Thyroid gland (tissue), 4 donors: ENCODE results near the gene SMPD1. TPM values are rescaled to one million over a fixed set of nuclear protein-coding genes. Genes with fewer than 3 reads are reported as not detected.

Experiments used
- DNase-seq, 2 donors: peaks; one replicate each; pipeline ENCODE4 v3.0.0-alpha.2; 2019
- H3K27ac ChIP-seq, 3 donors: fragments of 200-600 bp; sonication (generic); 1 replicate in 2 of 3; 2 replicates in 1 of 3; pipeline ENCODE4 v1.5.1; 2016 to 2019; ENCODE audit warnings: mild to moderate bottlenecking in 1 of 3, moderate library complexity in 1 of 3
- H3K27me3 ChIP-seq: fragments of 200-600 bp; sonication (generic); one replicate; pipeline ENCODE4 v1.5.1; 2019
- H3K36me3 ChIP-seq, 2 donors: fragments of 200-600 bp; sonication (generic); one replicate each; pipeline ENCODE4 v1.5.1; 2016 to 2019
- H3K4me1 ChIP-seq, 2 donors: fragments of 200-600 bp; sonication (generic); one replicate each; pipeline ENCODE4 v1.5.1; 2017 to 2019
- H3K4me3 ChIP-seq, 3 donors: fragments of 200-600 bp; sonication (generic); replicated peaks in 1 of 3; 1 replicate in 2 of 3; 2 replicates in 1 of 3; pipeline ENCODE4 v1.5.1; 2016; ENCODE audit warnings: mild to moderate bottlenecking in 1 of 3
- H3K9me3 ChIP-seq: fragments of 200-600 bp; sonication (generic); one replicate; pipeline ENCODE4 v1.5.1; 2017
- POLR2A ChIP-seq, 2 donors: fragments of 450-650 bp; IDR thresholded peaks; one replicate each; pipeline ENCODE4 v1.6.1; 2017; ENCODE audit warnings: antibody characterized with exemption in 2 of 2, mild to moderate bottlenecking in 2 of 2, moderate library complexity in 1 of 2
- WGBS, 2 donors: methylation state at CpG; one replicate each; pipeline ENCODE4 v1.1.5; 2017; 5-methylcytosine and 5-hydroxymethylcytosine counted together
- intact Hi-C: fragments of 100-400 bp; cut with DNase I; formaldehyde crosslinking; loops from one replicate; pipeline ENCODE4 v1.15.1; 2023
- total RNA-seq, 4 donors: library from RNA; depleted of rRNA; stranded (reverse); fragments of >200 nt; gene quantifications; one replicate each; pipeline ENCODE4 v1.2.3, GENCODE V29; 2016
- TF ChIP-seq, protein P1 (sequence below), 6 experiments: fragments of 200-600 bp in 3 of 6; fragments of 450-650 bp in 3 of 6; sonication (generic) in 3 of 6; IDR thresholded peaks; one replicate each; pipeline ENCODE4 v1.5.1; 2016 to 2019; ENCODE audit warnings: antibody characterized with exemption in 6 of 6, mild to moderate bottlenecking in 2 of 6, inconsistent platforms in 1 of 6, moderate library complexity in 1 of 6

Gene SMPD1
- total RNA-seq, 4 donors from 2014 or later, result 39.6 to 82.4 (median 57.6) TPM

GRCh38 chr11:6443269-6444003 is 53.2 kb downstream of the SMPD1 start:
- intact Hi-C loops, result loop anchor here (2.0 kb wide), 1 partner anchor 63 kb away; no protein-coding TSS in a partner anchor
- TF ChIP-seq POLR2A (IDR thresholded peaks at IDR 0.05), result no peak
- TF ChIP-seq, protein P1, sequence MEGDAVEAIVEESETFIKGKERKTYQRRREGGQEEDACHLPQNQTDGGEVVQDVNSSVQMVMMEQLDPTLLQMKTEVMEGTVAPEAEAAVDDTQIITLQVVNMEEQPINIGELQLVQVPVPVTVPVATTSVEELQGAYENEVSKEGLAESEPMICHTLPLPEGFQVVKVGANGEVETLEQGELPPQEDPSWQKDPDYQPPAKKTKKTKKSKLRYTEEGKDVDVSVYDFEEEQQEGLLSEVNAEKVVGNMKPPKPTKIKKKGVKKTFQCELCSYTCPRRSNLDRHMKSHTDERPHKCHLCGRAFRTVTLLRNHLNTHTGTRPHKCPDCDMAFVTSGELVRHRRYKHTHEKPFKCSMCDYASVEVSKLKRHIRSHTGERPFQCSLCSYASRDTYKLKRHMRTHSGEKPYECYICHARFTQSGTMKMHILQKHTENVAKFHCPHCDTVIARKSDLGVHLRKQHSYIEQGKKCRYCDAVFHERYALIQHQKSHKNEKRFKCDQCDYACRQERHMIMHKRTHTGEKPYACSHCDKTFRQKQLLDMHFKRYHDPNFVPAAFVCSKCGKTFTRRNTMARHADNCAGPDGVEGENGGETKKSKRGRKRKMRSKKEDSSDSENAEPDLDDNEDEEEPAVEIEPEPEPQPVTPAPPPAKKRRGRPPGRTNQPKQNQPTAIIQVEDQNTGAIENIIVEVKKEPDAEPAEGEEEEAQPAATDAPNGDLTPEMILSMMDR (IDR thresholded peaks at IDR 0.05), result peak; percentile 15 to 84 (median 68)
- DNase-seq, result peak; percentile 48 to 51

More at GRCh38 chr11:6443269-6444003, 53.2 kb downstream of the SMPD1 start:
- Histone ChIP-seq H3K4me3 (no peak overlapping the region), H3K4me1 (no peaks in the 10 kb centered on the region), H3K9me3 (no peaks in the 10 kb centered on the region), H3K27ac (no peak overlapping the region), H3K36me3 (no peaks in the 10 kb centered on the region), H3K27me3 (no peaks in the 10 kb centered on the region)
- 24 to 25% methylated on average over 5 of the region's 5 CpGs for WGBS, 2 donors

Other genes with a start within 250 kb of the SMPD1 start
- gene OR52B2, start 220.1 kb upstream of the SMPD1 start, total RNA-seq, result under 1 TPM in 1 of 4 donors, not detected in 3; 0.33 TPM
- gene OR52W1, start 191.2 kb upstream of the SMPD1 start, total RNA-seq, result not detected
- gene C11orf42, start 184.9 kb upstream of the SMPD1 start, total RNA-seq, result not detected
- 10 to 100 TPM; 37.1 to 60.8 (median 43.6) TPM for gene FHIP1B, start 155.8 kb upstream of the SMPD1 start, total RNA-seq
- under 1 TPM in 2 of 4 donors, not detected in 2; 0.39 to 0.67 TPM for gene CNGA4, start 151.4 kb upstream of the SMPD1 start, total RNA-seq
- 1 to 10 TPM in 1 of 4 donors, not detected in 3; 1.0 TPM for gene CCKBR, start 130.6 kb upstream of the SMPD1 start, total RNA-seq
- 10 to 100 TPM; 18.6 to 36.5 (median 30.1) TPM for gene CAVIN3, start 70.0 kb upstream of the SMPD1 start, total RNA-seq
- gene APBB1, start 28.6 kb downstream of the SMPD1 start, total RNA-seq, result 10 to 100 TPM; 36.4 to 54.1 (median 45.4) TPM
- under 1 TPM in 2 of 4 donors, not detected in 2; 0.33 to 0.67 TPM for gene HPX, start 50.5 kb downstream of the SMPD1 start, total RNA-seq
- gene TRIM3, start 83.5 kb downstream of the SMPD1 start, total RNA-seq, result 10 to 100 TPM; 11.0 to 20.8 (median 14.6) TPM
- 100 to 1,000 TPM in 2 of 4 donors, 10 to 100 TPM in 2; 86.7 to 124 (median 96.2) TPM for gene ARFIP2, start 90.9 kb downstream of the SMPD1 start, total RNA-seq
- 10 to 100 TPM; 42.1 to 72.0 (median 56.3) TPM for gene TIMM10B, start 91.0 kb downstream of the SMPD1 start, total RNA-seq
- gene DNHD1, start 106.8 kb downstream of the SMPD1 start, total RNA-seq, result 10 to 100 TPM; 10.9 to 21.8 (median 14.9) TPM
- 10 to 100 TPM; 12.9 to 36.7 (median 18.8) TPM for gene RRP8, start 213.1 kb downstream of the SMPD1 start, total RNA-seq
- 100 to 1,000 TPM; 101 to 144 (median 121) TPM for gene ILK, start 213.3 kb downstream of the SMPD1 start, total RNA-seq
- 100 to 1,000 TPM in 3 of 4 donors, 10 to 100 TPM in 1; 96.6 to 113 (median 108) TPM for gene TAF10, start 221.7 kb downstream of the SMPD1 start, total RNA-seq
- gene TPP1, start 228.9 kb downstream of the SMPD1 start, total RNA-seq, result 10 to 100 TPM; 51.3 to 97.3 (median 69.1) TPM